DMS 273 (cell line): ENCODE measurements around the gene SFTPB.
"Not testable (repeated sequence)": the region's sequence is repeated elsewhere in the genome, so short reads cannot be mapped to it uniquely, and the experiment has no call there.

Experiments used
- DNase-seq: peaks from one replicate; lab custom pipeline; 2025; ENCODE audit not compliant: unreplicated experiment; lab: John Stamatoyannopoulos, UW

Gene SFTPB

DNA sequence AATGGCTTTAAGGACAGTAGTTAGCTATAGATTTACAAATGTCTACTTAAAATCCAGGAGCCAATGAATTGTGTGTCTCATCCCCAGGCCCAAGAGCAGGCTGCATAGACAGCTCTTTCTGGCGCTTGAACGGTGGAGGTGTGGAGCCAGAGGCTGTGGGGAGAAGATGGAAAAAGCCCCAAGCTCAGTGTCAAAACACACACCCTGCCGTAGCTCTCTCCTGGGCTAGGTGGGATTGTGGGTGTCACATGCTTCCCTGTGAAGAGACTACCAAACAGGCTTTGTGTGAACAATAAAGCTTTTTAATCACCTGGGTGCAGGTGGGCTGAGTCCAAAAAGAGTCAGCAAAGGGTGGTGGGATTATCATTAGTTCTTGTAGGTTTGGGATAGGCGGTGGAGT is 10.6 kb downstream of the SFTPB start:
- DNase-seq = not testable (repeated sequence)

DNA sequence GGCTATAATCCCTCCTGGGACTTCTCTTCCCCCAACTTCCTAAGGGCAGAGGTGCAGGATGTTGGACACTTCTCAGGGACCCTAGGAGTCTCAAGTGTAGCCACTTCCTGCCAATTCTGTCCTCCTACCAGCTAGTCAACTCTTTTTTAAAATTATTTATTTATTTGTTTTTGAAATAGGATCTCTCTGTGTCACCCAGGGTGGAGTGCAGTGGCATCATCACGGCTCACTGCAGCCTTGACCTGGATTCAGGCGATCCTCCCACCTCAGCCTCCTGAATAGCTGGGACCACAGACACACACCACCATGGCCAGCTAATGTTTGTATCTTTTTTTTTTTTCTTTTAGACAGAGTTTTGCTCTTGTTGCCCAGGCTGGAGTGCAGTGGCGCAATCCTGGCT is 11.5 kb downstream of the SFTPB start:
- DNase-seq = no peak

DNA sequence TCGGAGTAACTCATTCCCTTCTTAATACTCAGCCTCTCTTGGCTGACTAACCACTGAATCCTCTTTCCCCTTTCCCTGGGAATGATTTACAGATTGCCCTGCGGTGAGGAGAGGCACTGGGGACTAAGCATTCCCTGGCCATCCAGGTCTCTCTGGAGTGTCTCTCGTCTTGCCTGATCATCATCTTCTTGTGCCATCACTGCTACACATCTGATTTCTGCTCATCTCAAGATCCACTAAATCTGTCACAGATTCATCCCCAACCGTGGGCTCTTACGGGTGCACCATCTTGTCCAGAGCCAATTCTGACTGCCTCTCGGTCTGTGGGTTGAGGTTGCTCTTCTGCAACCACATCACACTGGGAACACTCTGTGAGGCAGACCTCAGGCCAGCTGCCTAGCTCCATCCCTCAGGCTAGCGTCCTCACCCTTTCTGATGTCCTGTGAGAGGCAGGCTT is 12.0 kb downstream of the SFTPB start:
- DNase-seq = no peak

GRCh38 chr2:85653996-85654395 is 14.0 kb downstream of the SFTPB start:
- no peak for DNase-seq

DNA sequence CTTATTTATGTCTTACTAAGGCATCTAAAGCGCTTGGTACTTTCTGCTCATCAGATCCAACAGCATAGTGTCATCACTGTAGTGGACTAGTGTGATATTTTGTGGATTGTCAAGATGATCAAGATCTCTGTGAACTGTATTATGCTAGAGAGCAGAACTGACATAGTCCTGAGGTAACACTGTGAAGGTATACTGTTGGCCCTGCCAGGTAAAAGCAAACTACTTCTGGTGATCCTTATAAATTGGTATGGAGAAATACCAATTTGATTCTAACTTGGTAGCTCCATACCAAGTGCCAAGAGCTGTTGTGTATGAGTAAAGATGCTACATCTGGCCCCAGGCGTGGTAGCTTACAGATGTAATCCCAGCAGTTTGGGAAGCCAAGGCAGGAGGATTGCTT is 15.9 kb downstream of the SFTPB start:
- no peak for DNase-seq

DNA sequence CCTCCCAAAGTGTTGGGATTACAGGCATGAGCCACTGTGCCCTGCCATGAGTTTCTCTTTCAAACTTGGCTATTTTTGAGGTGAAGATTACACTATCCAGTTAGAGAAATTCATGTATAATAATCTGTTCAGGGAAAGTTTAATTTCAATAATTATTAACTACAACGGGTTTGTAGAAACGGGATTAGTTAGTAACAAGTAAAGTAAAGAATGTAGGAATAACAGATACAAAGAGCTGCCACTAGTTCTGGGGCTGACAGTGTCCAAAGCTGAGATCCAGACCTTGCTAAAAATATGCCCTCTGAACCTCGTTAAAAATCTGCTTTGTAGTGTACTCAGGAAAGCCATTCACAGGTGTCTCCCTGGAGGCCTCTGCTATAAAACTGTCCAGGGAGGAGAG is 16.9 kb downstream of the SFTPB start:
- no peak for DNase-seq

GRCh38 chr2:85650456-85650855 is 17.5 kb downstream of the SFTPB start:
- no peak for DNase-seq

- no peak for DNase-seq
Measured at GRCh38 chr2:85649201-85650190, 18.5 kb downstream of the SFTPB start.

DNA sequence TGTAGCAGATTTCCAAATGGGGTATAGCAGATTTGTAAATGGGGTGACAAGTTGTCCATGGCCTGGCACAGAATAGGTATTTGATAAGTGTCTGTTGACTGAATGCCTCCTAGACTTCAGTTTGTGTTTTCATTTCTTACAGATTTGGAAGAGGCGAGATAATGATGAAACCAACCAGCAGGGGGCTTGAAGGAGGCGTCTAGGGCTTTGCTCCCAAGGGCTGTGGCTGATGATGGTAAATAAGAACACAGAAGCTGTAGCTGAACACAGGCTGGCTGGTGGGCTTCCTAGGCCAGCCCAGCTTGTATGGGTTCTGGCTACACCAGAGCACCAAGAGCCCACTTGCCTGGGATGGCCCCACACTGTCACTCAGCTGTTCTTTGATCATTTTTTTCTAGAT is 19.4 kb downstream of the SFTPB start:
- DNase-seq = peak; percentile 56

- no peak for DNase-seq
Measured at GRCh38 chr2:85647823-85648526, 20.0 kb downstream of the SFTPB start.

DNA sequence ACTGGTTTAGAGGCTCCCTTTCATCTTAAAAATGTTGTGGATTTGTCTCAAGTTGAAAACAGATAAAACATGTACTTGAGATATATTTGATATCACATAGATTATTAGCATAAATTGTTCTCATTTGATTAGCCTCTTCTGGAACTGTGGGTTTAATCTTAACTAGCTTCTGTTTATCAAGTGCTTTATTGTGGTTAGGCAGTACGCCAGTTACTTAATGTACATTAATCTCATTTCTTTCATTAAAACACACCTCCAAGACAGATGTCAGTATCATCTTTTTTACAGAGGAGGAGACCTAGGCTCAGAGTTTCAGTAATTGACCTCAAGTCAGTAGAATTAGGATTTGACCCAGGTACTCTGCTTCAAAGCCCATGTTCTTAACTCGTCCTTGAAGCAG is 21.8 kb downstream of the SFTPB start:
- DNase-seq = no peak

DNA sequence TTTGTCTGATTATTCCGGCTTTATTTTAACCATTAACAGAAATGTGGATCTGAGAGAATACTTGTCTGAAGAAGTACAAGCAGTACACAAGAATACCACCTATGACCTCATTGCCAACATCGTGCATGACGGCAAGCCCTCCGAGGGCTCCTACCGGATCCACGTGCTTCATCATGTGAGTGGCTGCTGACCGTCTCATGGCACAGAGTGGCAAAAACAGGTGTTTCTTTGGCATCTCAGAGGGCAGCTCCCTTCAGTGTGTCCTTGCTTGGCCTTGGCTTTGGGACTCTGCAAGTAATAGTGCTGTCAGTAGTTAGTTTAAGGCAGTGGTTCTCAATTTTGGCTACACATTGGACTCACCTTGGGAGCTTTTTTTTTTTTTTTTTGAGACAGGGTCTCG is 23.1 kb downstream of the SFTPB start:
- no peak for DNase-seq

DNA sequence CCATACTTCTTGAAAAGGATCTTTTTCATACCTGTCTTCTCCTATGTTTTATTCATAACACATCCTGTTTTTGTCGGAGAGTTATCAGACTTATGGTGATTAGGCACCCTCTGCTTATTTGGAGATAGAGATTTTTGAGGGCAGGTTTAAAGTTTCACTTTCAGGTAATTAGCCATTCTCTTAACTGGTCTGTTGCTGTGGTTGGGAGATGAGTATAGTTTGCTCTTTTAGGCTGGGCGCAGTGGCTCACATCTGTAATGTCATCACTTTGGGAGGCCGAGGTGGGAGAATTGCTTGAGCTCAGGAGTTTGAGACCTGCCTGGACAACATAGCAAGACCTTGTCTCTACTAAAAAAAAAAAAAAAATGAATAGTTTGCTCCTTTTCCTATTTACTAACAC is 25.3 kb downstream of the SFTPB start:
- no peak for DNase-seq

DNA sequence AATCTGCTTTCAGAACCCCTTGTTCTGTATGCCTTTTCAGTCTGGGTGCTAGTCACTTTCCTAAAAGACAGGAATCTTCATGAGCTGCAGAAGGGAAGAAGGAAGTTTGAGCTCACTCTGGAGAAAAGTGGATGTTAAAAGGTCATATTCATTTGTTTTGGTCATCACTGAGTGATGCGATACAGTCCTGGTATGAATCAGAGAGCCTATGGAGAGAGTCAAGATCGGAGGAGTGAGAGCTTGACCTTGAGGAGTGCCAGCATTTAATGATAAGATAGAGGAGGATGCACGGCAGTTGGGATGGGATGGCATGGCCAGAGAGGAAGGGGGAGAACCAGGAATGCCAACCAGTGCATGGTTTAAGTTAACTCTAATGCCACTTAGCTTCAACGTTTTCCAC is 32.4 kb downstream of the SFTPB start:
- DNase-seq = no peak

DNA sequence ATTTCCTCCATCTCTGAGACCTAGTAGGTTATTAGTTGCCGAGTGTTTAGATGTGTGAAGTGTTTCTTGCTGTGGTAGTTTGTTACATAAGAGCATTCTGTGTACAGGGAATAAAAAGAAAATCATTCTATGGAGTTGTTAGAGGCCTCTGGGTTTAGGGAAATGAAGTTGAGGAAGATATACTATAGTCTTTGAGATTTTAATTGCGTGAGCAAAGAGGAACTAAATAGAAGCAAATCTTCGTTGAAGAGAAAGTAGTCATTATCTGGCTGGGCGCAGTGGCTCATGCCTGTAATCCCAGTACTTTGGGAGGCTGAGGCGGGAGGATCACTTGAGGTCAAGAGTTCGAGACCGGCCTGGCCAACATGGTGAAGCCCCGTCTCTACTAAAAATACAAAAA is 33.0 kb downstream of the SFTPB start:
- DNase-seq = no peak

DNA sequence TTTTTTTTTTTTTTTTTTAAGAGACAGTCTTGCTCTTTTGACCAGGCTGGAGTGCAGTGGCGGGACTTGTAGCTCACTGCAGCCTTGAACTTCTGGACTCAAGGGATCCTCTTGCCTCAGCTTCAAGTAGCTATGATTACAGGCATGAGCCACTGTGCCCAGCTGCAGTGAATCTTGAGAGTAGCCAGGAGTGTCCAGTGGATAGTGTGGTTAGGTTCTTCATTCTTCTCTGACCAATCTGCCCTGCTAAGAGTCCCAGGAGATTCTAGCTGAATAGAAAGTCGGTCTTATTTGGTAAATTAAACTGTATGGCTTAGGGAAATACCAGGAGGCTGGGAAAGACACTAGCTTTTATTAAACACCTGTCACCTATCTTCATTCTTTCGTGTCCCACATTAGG is 36.7 kb downstream of the SFTPB start:
- DNase-seq = no peak

DNA sequence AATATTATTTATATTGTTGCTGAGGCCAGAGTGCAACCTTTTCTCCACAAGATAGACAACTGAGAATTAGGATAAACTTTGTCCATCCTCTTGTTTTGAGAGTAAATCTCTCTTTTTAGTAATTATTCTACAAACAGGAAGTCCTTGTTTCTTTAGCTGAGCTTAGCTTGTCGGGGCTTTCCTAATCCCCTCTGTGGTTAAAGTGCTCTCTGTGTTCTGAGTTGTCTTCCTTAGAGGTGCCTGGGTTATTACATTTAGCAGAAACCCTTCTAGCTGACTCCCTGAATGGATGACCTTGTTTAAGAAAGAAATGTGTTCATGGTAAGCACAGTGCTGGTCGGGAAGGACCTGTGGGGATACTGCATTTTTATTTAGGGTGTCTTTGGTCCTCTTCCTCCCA is 39.3 kb downstream of the SFTPB start:
- DNase-seq = no peak

- DNase-seq = no peak
Measured at GRCh38 chr2:85623991-85624390, 44.0 kb downstream of the SFTPB start.

- no peak for DNase-seq
Measured at GRCh38 chr2:85621338-85621737, 46.7 kb downstream of the SFTPB start.

GRCh38 chr2:85619617-85620016 is 48.4 kb downstream of the SFTPB start:
- DNase-seq = no peak

- DNase-seq = not testable (repeated sequence)
Measured at GRCh38 chr2:85617723-85618122, 50.3 kb downstream of the SFTPB start.

DNA sequence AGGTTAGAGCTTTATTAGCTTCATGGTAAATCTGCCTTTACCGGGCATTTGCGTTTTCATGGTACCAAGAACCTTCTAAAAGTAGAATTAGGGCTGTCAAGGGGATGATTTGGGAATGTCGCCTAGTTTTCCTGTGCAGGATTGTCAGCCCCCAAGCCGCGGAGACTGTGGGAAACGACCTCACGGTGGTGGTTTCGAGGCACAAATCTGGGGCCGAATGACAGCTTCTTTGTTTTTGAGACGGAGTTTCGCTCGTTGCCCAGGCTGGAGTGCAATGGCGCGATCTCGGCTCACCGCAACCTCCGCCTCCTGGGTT is 52.6 kb downstream of the SFTPB start:
- DNase-seq = no peak
